HG03558 (cell line): ENCODE measurements around the gene GRIK2.

ENCODE experiments used
- ATAC-seq: cut with Tn5 transposase; IDR thresholded peaks from one replicate; pipeline ENCODE4 v1.9.1; 2021; ENCODE audit warnings: moderate number of reproducible peaks; ENCODE audit not compliant: unreplicated experiment; ENCODE audit errors: extremely low read depth

The GRIK2 gene

DNA sequence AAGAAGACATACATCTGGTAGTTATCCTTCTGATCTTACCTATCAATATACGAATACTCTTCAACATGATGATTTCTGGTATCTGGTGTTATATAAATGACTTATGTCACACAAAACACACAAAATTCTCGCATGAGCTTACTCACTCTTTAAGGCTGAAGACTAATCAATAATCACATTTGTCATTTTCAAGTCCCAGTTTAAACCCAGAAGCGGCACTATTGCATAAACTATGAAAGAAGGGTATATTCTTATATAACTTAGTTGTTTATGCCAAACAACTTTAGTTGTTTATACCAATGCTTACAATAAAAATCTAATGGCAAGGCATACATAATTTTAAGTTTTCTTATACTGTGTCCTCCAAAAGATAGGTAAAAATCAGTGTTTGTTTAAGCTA lies 293.1 kb downstream of the GRIK2 start:
- ATAC-seq, result no peak

GRCh38 chr6:101689156-101689555 lies 295.6 kb downstream of the GRIK2 start:
- no peak for ATAC-seq

DNA sequence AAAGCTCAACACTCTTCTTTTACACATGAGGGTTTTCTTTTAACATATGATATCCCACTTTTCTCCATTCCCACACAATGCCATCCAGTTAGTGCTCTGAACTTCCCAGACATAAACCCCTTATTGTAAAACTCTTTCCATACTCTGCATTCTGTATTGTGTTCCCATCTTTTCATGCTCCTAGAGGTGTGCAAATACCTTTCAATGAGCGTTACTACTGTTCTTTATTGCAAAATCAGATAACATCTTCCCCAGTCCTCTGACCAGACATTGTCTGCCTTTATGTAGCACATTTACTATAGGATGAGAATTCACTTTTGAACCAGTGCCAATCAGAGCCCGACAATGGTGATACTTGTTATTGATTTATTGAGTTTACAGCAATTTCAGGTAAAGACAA lies 296.2 kb downstream of the GRIK2 start:
- no peak for ATAC-seq

GRCh38 chr6:101700655-101701054 lies 307.1 kb downstream of the GRIK2 start:
- no peak for ATAC-seq

DNA sequence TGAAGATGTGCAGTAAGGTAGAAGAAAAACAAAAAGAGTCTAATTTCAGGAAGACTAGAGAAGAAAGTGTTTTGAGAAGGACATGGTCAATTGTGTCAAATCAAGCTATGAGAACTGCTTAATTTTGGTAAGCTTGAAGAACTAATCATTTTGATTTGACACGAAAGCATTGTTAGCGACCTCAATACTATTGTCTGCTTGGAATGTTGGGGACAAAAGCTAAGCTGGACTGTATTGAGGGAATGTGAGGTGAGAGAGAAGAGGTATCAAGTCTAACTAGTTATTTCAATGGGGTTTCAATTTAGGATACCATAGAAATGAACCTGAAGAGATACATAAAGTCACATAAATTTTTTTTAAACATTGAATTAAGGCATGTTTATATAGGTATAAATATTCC lies 309.8 kb downstream of the GRIK2 start:
- ATAC-seq, result no peak

- no peak for ATAC-seq
These were observed 312.4 kb downstream of the GRIK2 start for GRCh38 chr6:101705866-101706265.

GRCh38 chr6:101706576-101706975 lies 313.1 kb downstream of the GRIK2 start:
- no peak for ATAC-seq

DNA sequence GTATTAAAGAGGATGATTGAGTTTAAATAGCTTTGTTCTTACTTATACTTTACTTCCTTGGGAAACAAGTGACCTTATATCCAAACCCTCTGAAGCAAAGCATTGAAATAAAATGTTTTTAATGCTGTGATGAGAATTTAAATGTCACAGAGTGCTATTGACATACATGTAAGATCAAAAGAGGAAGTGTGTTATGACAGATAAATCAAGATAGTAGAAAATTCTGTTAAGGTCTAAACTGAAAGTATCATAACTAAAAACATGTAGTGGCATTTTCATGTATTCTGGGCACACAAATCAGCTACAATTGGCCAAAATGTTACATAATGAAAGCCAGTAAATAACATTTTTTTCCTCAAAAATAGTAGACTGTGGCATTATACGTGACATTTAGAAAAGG lies 318.0 kb downstream of the GRIK2 start:
- ATAC-seq, result no peak

GRCh38 chr6:101716387-101716786 lies 322.9 kb downstream of the GRIK2 start:
- no peak for ATAC-seq

DNA sequence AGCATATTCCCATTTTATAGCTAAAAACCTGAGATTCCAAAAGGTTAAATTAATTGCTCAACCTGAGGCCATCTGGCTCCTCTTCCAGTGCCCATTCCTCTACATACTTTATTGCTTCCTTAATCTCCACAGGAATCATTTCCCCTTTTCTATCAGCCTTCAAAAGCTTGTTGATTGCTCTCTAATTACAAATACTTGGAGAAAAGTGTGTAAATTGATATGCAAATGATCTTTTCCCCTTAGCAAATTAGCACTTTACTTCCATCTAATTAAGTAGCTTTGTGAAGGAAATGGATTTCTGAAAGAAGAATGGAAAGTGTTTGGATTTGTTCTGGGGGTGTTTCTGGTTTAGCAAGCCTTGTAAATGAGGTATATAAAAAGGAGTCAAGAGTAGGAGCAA lies 323.3 kb downstream of the GRIK2 start:
- no peak for ATAC-seq

DNA sequence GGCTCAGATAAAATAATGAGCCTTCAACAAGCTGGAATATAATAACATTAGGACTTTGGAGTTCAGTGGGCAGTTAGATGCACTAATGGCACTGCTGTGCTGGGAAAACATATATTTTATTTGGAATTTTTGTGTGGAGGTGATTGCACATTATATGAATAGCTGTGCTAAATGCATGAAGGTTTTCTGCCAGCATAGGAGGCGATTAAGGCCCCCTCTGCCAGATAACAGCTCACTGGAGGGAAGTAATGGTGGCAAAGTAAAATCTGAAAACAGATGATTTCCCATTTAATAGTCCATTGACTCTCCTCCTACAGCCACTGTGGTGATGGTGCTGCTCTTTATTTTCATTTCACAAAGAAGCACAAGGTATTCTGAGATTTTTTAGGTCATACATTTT lies 326.0 kb downstream of the GRIK2 start:
- no peak for ATAC-seq

DNA sequence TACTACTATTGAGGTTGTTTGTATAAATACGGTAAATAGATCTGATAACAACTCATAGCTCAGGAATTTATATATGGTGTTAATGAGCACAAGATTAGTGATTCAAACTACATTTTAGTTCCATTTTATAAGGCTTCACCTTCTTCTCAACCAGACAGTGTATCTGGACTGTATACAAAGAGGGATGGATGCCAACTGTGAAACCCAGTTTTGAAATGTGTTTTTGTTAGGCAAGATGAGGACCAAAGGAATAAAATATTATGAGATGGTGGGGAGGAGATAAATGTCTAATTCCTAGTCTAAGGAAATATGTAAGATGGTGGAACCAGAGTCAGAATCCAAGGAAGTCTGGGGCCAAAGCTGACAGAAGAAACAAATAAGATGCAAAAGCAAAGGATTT lies 329.0 kb downstream of the GRIK2 start:
- ATAC-seq, result no peak

- ATAC-seq, result no peak
These were observed 329.6 kb downstream of the GRIK2 start for GRCh38 chr6:101722991-101723579.

DNA sequence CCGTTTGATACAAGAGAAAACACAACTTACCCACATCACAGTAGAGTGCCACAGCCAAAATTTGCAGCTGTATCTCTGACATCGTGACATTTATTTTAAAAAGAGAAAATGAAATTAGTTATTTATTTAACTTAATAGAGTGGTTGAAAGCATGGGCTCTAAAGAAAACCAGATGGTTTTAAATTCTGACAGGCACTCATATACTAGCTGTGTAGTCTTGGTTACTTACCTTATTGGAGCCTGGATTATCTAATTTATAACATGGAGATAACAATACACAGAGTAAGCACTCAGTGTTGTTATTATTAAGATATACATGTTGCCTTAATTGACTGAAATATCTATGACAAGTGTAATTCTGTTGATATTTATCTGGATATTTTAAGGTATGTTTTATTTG lies 334.9 kb downstream of the GRIK2 start:
- no peak for ATAC-seq

DNA sequence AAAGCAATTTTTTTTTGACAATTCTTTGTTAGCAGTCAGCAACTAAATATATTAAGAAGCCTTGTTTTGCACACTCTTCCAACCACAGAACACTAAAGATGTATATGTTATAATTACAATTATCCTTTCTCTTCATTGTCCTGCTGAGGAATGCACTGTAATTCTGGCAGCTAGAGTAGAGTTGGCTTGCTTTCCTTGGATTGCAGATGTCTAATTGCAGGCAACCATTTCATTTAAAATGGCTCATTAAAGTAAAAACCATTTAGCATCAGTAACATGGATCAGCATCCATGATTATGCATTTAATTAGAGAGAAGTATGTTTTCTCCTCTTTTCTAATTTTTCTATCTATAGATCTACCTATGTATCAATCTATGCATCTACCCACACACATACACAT lies 335.4 kb downstream of the GRIK2 start:
- ATAC-seq, result no peak

GRCh38 chr6:101730954-101731353 lies 337.4 kb downstream of the GRIK2 start:
- no peak for ATAC-seq

- ATAC-seq, result no peak
These were observed 340.4 kb downstream of the GRIK2 start for GRCh38 chr6:101733899-101734298.

DNA sequence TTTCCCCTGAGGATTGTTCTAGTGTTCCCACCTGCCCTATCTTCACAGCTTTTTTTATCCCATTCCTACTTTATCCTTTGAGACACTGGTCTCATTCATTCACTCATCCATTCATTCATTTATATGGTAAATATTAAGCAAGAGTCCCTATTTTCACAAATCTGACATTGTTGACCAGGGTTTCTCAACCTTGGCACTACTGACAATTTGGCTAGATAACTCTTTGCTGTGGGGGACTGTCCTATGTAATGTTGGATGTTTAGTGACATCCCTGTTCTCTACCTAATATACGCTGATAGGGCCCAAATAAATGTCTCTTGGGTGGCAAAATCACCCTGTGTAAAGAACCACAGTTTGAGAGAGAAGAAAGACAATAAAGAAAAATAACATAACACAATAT lies 345.0 kb downstream of the GRIK2 start:
- ATAC-seq, result no peak

DNA sequence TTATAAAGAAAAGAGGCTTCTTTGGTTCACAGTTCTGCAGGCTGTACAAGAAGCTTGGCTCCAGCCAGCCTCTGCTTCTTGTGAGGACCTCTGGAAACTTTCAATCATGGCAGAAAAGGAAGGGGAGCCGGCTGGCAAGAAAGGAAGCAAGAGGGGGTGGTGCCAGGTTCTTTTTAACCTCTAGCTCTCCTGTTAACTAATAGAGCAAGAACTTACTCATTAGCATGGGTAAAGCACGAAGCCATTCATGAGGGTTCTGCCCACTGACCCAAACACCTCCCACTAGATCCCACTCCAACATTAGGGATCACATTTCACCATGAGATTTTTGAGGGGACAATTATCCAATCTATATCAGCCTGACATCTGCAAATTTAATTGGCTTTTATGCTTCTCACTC lies 347.1 kb downstream of the GRIK2 start:
- no peak for ATAC-seq

DNA sequence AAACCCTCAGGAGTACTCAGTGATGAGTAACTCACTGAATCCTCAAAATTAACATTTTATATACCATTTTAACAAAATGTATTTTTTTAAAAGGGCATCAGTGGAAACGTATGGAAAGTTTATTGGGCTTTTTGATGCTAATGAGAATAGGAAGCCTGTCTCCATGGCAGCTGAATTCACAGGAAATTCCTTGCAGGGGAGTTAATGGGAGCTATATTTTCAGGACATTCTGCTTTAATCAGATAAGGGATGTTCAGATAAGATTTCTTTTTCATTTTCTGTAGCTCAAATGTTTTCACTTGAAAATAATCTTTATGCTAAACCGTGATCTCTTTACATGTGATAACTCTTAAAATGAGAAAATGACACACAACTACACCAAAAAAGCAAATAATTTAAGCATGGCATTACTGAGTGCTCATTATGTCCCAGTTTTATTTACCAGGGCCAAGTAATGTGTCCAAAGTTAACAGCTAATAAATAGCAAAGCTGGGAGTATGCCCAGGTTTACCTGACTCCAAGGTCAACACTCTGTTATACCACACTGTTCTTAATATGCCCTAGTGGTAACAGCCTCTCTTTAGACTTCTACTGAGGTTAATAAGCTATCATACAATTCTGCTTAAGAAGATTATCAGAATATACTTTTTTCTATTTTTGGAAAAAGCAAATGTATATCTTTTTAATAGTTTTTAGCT lies 348.1 kb downstream of the GRIK2 start:
- no peak for ATAC-seq

DNA sequence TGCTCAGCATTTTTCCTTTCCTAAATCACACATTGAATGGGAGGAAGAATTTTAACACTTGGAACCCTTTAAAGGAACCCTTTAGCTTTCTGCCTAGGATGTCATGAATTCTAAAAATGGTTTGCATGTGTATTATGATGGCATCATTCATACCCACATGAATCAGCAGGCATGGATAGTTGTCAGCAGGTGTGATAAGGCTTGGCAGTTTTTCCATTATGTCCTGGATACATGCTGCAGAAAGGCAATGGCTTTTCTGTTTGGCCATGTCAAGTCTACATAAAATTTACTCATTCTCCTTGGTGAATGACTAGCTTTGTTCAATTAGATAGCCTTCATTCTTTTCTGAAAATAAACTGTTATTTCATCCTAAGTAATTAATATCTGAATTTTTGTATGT lies 353.7 kb downstream of the GRIK2 start:
- no peak for ATAC-seq

DNA sequence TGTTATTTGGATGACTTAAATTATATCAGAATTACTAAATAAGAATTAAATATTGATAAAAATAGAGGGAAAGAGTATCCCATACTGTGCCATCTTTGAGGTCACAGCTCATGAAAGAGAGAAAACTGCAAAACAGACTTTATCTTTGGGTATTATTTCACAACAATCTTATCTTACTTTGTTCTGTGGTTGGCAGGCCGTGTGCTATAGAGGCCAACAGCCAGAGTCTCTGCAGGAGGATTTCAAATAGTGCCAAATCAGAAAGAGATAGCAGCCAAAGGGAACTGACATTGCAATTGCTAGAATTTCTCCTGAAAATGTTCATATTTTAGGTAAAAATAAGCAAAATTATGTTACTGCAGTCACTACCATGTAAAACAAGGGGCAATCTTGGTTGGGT lies 354.2 kb downstream of the GRIK2 start:
- no peak for ATAC-seq
